IMR-90 (cell line): ENCODE data around the gene MAP2K5. TPM values are rescaled to one million over a fixed set of nuclear protein-coding genes. Genes with fewer than 3 reads are reported as not detected.

Source experiments
- ATAC-seq: fragments of 200-7000 bp; cut with Tn5 transposase; 2 replicates; pipeline ENCODE4 v1.9.1; 2020; ENCODE audit warnings: low read depth, mild to moderate bottlenecking, moderate library complexity
- Bru-seq: library from RNA; stranded (reverse); fragments of 400-500 nt; gene quantifications from one replicate; lab custom pipeline; 2021; lab: Mats Ljungman, UMichigan
- BruChase-seq, 2 experiments: library from RNA; stranded (reverse); fragments of 400-500 nt; gene quantifications; one replicate each; lab custom pipeline; 2021; lab: Mats Ljungman, UMichigan
- BruUV-seq: library from RNA; stranded (reverse); fragments of 400-500 nt; replicated peaks from 2 replicates; lab custom pipeline; 2021; lab: Mats Ljungman, UMichigan
- CTCF ChIA-PET: fragments of 300-600 bp; formaldehyde crosslinking; extraction: SDS; loops from one replicate; lab custom pipeline; 2021; ENCODE audit warnings: antibody characterized with exemption; lab: Yijun Ruan, JAX
- POLR2A ChIA-PET: fragments of 300-600 bp; sonication (Branson Sonifier 250); formaldehyde crosslinking; loops from one replicate; lab custom pipeline; 2022; ENCODE audit warnings: antibody characterized with exemption; ENCODE audit not compliant: unreplicated experiment; lab: Charles Lee
- DNase-seq: peaks from one replicate; pipeline ENCODE4 v3.0.0; 2013
- H2AFZ ChIP-seq: replicated peaks from 2 replicates; pipeline ENCODE3; 2013; ENCODE audit warnings: low read length, mild to moderate bottlenecking; ENCODE audit not compliant: poor library complexity
- H2AK5ac ChIP-seq: 2 replicates; pipeline ENCODE4 v1.6.1; 2013; ENCODE audit warnings: low read depth, low read length, inconsistent platforms
- H2AK9ac ChIP-seq: replicated peaks from 2 replicates; pipeline ENCODE3; 2013; ENCODE audit warnings: mild to moderate bottlenecking, low read depth, low read length, moderate library complexity; ENCODE audit not compliant: poor library complexity
- H2BK120ac ChIP-seq: 2 replicates; pipeline ENCODE4 v1.6.1; 2013; ENCODE audit warnings: low read depth, low read length, inconsistent platforms
- H2BK15ac ChIP-seq: 3 replicates; pipeline ENCODE4 v1.6.1; 2013; ENCODE audit warnings: low read depth, low read length, inconsistent platforms
- H2BK20ac ChIP-seq: 2 replicates; pipeline ENCODE4 v1.6.1; 2013; ENCODE audit warnings: low read depth, mild to moderate bottlenecking, inconsistent platforms, low read length, moderate library complexity
- H2BK5ac ChIP-seq: 2 replicates; pipeline ENCODE4 v1.6.1; 2013; ENCODE audit warnings: mild to moderate bottlenecking, low read depth, low read length, inconsistent platforms; ENCODE audit not compliant: poor library complexity, severe bottlenecking
- H3K14ac ChIP-seq: replicated peaks from 2 replicates; pipeline ENCODE4 v1.6.1; 2013; ENCODE audit warnings: low read depth, low read length, inconsistent platforms
- H3K18ac ChIP-seq: 2 replicates; pipeline ENCODE4 v1.6.1; 2013; ENCODE audit warnings: low read depth, low read length, control low read depth
- H3K23ac ChIP-seq: 2 replicates; pipeline ENCODE4 v1.6.1; 2013; ENCODE audit warnings: low read depth, low read length, inconsistent platforms
- H3K27ac ChIP-seq: 2 replicates; pipeline ENCODE4 v1.5.1; 2013; ENCODE audit warnings: mild to moderate bottlenecking, control low read depth, low read length; ENCODE audit not compliant: insufficient read depth
- H3K27me3 ChIP-seq: 2 replicates; pipeline ENCODE4 v1.6.1; 2013; ENCODE audit warnings: low read length; ENCODE audit not compliant: control insufficient read depth, insufficient read depth
- H3K36me3 ChIP-seq: 2 replicates; pipeline ENCODE4 v1.6.1; 2013; ENCODE audit warnings: low read length, mixed read lengths; ENCODE audit not compliant: control insufficient read depth, insufficient read depth
- H3K4ac ChIP-seq: 2 replicates; pipeline ENCODE4 v1.6.1; 2013; ENCODE audit warnings: low read depth, low read length, inconsistent platforms
- H3K4me1 ChIP-seq: 2 replicates; pipeline ENCODE4 v1.6.1; 2013; ENCODE audit warnings: low read length, mixed read lengths; ENCODE audit not compliant: control insufficient read depth, insufficient read depth
- H3K4me2 ChIP-seq: 2 replicates; pipeline ENCODE4 v1.6.1; 2013; ENCODE audit warnings: low read depth, mild to moderate bottlenecking, control low read depth, low read length, moderate library complexity
- H3K4me3 ChIP-seq: 2 replicates; pipeline ENCODE4 v1.5.1; 2013; ENCODE audit warnings: low read depth, mild to moderate bottlenecking, control low read depth, low read length, moderate library complexity; ENCODE audit not compliant: insufficient read depth
- H3K56ac ChIP-seq: 2 replicates; pipeline ENCODE4 v1.6.1; 2013; ENCODE audit warnings: low read length, inconsistent platforms; ENCODE audit not compliant: insufficient read depth; ENCODE audit errors: extremely low read depth
- H3K79me1 ChIP-seq, 2 experiments: 2 replicates each; pipeline ENCODE4 v1.6.1; 2013; ENCODE audit warnings: low read length in 2 of 2, inconsistent platforms in 1 of 2, low read depth in 1 of 2
- H3K9ac ChIP-seq: 2 replicates; pipeline ENCODE4 v1.6.1; 2013; ENCODE audit warnings: low read depth, low read length, control low read depth
- H3K9me1 ChIP-seq: 2 replicates; pipeline ENCODE4 v1.6.1; 2013; ENCODE audit warnings: low read length, inconsistent platforms; ENCODE audit not compliant: insufficient read depth
- H3K9me3 ChIP-seq: 2 replicates; pipeline ENCODE4 v1.6.1; 2013; ENCODE audit warnings: low read length; ENCODE audit not compliant: control insufficient read depth, insufficient read depth
- H4K20me1 ChIP-seq: 2 replicates; pipeline ENCODE4 v1.6.1; 2013; ENCODE audit warnings: low read length, inconsistent platforms; ENCODE audit not compliant: insufficient read depth
- H4K5ac ChIP-seq: 2 replicates; pipeline ENCODE4 v1.6.1; 2013; ENCODE audit warnings: mild to moderate bottlenecking, low read depth, low read length, control low read depth
- H4K8ac ChIP-seq, 2 experiments: 2 replicates each; pipeline ENCODE4 v1.6.1; 2013; ENCODE audit warnings: low read depth in 2 of 2, low read length in 2 of 2, control low read depth in 1 of 2, inconsistent platforms in 1 of 2
- H4K91ac ChIP-seq: 2 replicates; pipeline ENCODE4 v1.6.1; 2013; ENCODE audit warnings: low read depth, low read length, inconsistent platforms; ENCODE audit not compliant: insufficient read depth
- MAZ ChIP-seq: IDR thresholded peaks from 2 replicates; pipeline ENCODE4 v1.6.1; 2012; ENCODE audit warnings: low read depth, mild to moderate bottlenecking, low read length, improper control_type of control experiment, moderate library complexity, borderline replicate concordance
- MXI1 ChIP-seq: IDR thresholded peaks from 2 replicates; pipeline ENCODE4 v1.6.1; 2012; ENCODE audit warnings: low read depth, mild to moderate bottlenecking, low read length, moderate library complexity, borderline replicate concordance
- RCOR1 ChIP-seq: IDR thresholded peaks from 2 replicates; pipeline ENCODE4 v1.6.1; 2012; ENCODE audit warnings: mild to moderate bottlenecking, low read length, improper control_type of control experiment; ENCODE audit not compliant: insufficient replicate concordance
- RFX5 ChIP-seq: IDR thresholded peaks from 2 replicates; pipeline ENCODE4 v1.8.0; 2012; ENCODE audit warnings: low read depth, mild to moderate bottlenecking, low read length, moderate library complexity
- USF2 ChIP-seq: fragments of 150-350 bp; IDR thresholded peaks from 2 replicates; pipeline ENCODE4 v1.6.1; 2017; ENCODE audit warnings: mild to moderate bottlenecking, antibody characterized with exemption, low read length, low read depth
- WGBS, 2 experiments: methylation state at CpG; one replicate each; pipeline versions ENCODE4 v1.1.5 to v1.1.7; 2013; ENCODE audit warnings: missing lambda C conversion rate in 2 of 2; ENCODE audit not compliant: insufficient read length in 1 of 2; ENCODE audit errors: extremely low coverage in 2 of 2; 5-methylcytosine and 5-hydroxymethylcytosine counted together
- dilution Hi-C: fragments of 300-500 bp; cut with HindIII; formaldehyde crosslinking; loops from one replicate; pipeline ENCODE4 v1.14.3; 2018; ENCODE audit warnings: low sequenced_read_pairs; ENCODE audit not compliant: unreplicated experiment
- in situ Hi-C: fragments of 300-500 bp; cut with MboI; formaldehyde crosslinking; loops from 3 replicates; pipeline ENCODE4 v1.14.3; 2019; ENCODE audit warnings: low sequenced_read_pairs, inconsistent platforms, mixed read lengths
- intact Hi-C: fragments of 100-400 bp; cut with micrococcal nuclease; formaldehyde crosslinking; loops from 2 replicates; pipeline ENCODE4 v1.10.0; 2022
- long read RNA-seq: library from polyadenylated mRNA; unstranded; transcript quantifications from one replicate; pipeline ENCODE4 v2.0.0, GENCODE V29; 2021; ENCODE audit not compliant: unreplicated experiment
- polyA plus RNA-seq, 3 experiments: library from polyadenylated mRNA; depleted of rRNA; stranded (reverse); fragments of >200 nt; gene quantifications; 2 replicates each; pipeline ENCODE4 v1.2.3, GENCODE V29; 2012; ENCODE audit warnings: low replicate concordance in 1 of 3
- total RNA-seq: library from RNA; depleted of rRNA; stranded (reverse); fragments of >200 nt; gene quantifications from 2 replicates; pipeline ENCODE4 v1.2.3, GENCODE V29; 2012; rRNA removed

The MAP2K5 gene
- total RNA-seq (1.6 and 2.8 TPM in 2 replicates), polyA plus RNA-seq (2012; rRNA removed) (4.6 and 6.1 TPM in 2 replicates), Bru-seq, nascent RNA (percentile 70 among the genes with signal in this experiment), BruChase-seq, experiment 1, labeled RNA remaining after a 6-hour chase (percentile 61 among the genes with signal in this experiment), BruChase-seq, experiment 2, labeled RNA remaining after a 2-hour chase (percentile 64 among the genes with signal in this experiment)
- 4.6 and 5.5 TPM in 2 replicates for polyA plus RNA-seq (2012; cell fraction: cytosol; rRNA removed)
- 4.4 and 6.1 TPM in 2 replicates for polyA plus RNA-seq (2012; cell fraction: nucleus; rRNA removed; ENCODE audit: low replicate concordance)
- long read RNA-seq, transcript MAP2K5-201 (22 exons, 2,347 nt): major isoform, 9 of 17 reads
- long read RNA-seq, partial matches to known transcripts: 2 of 17 reads
- long read RNA-seq, other reads (novel, unspliced or antisense): 2 of 17 reads

- POLR2A ChIA-PET: interaction anchor here (0.6 to 0.7 kb wide), 2 partner anchors 73 to 606 kb away, joined by 3 to 10 read pairs; no protein-coding TSS in a partner anchor
- in situ Hi-C loops: no loop called here
Observed at GRCh38 chr15:67542420-67543347, at the start of gene MAP2K5. Gene MAP2K5 (plus strand): TSS chr15:67542703. CDS start chr15:67543336, 633 bp downstream.

More at GRCh38 chr15:67542420-67543347, at the start of gene MAP2K5:
- H2BK5ac ChIP-seq: peak within 1 kb of the TSS; percentile 52
- H3K4me1 ChIP-seq: peaks cover 9% of the 10 kb centered on the region
- H3K18ac ChIP-seq: peak within 1 kb of the TSS; percentile 34
- peak within 1 kb of the TSS; percentile 50 for H3K56ac ChIP-seq
- peak within 1 kb of the TSS; percentile 96 for H2AFZ ChIP-seq
- peak within 1 kb of the TSS; percentile 89 for H4K5ac ChIP-seq
- DNase-seq (peak; percentile 57), ATAC-seq (peak; percentile 97)
- peaks cover 9% of the 10 kb centered on the region; the same call in 1 of the 2 replicates for H3K36me3 ChIP-seq
- CTCF ChIA-PET: no interaction called here
- no peaks in the 10 kb centered on the region for H3K9me1 ChIP-seq
- H3K27ac ChIP-seq: peak within 1 kb of the TSS; percentile 71
- H2AK9ac ChIP-seq: peak within 1 kb of the TSS; percentile 81
- H3K4me2 ChIP-seq: peak within 1 kb of the TSS; percentile 98
- BruUV-seq: TSS peak; percentile 93
- H4K8ac ChIP-seq: peak within 1 kb of the TSS; percentile 95 to 99
- peak within 1 kb of the TSS; percentile 88 for H3K4me3 ChIP-seq
- H3K23ac ChIP-seq: peak within 1 kb of the TSS; percentile 97
- dilution Hi-C loops (no loop called here), intact Hi-C loops (loop anchor here (2.0 to 5.0 kb wide), 2 partner anchors 20 to 290 kb away; no protein-coding TSS in a partner anchor)
- H2BK120ac ChIP-seq: peak within 1 kb of the TSS; percentile 52
- H3K9ac ChIP-seq: peak within 1 kb of the TSS; percentile 90
- TF ChIP-seq RCOR1 (no peak), MXI1 (peak; percentile 85), USF2 (no peak), MAZ (peak; percentile 61; the same call in 1 of the 2 replicates), RFX5 (no peak)
- H3K27me3 ChIP-seq: no peaks in the 10 kb centered on the region
- no peaks in the 10 kb centered on the region for H4K20me1 ChIP-seq
- peak within 1 kb of the TSS; percentile 75 for H4K91ac ChIP-seq
- peaks cover 25 to 31% of the 10 kb centered on the region in 2 experiments for H3K79me1 ChIP-seq
- H2BK20ac ChIP-seq: no peak within 1 kb of the TSS
- H2AK5ac ChIP-seq: peak within 1 kb of the TSS; percentile 57; the same call in 1 of the 2 replicates
- peak within 1 kb of the TSS; percentile 10; the same call in 1 of the 3 replicates for H2BK15ac ChIP-seq
- H3K4ac ChIP-seq: peak within 1 kb of the TSS; percentile 85
- WGBS, 2 experiments: 0% methylated on average over 37 of the region's 91 CpGs; no CpG with 5 or more reads in 1 of the 2 experiments
- no peaks in the 10 kb centered on the region for H3K9me3 ChIP-seq
- peak within 1 kb of the TSS; percentile 93 for H3K14ac ChIP-seq
